ENCODE data around the gene GFI1.

GFI1 gene

GRCh38 chr1:92488832-92489231 lies 2.1 kb upstream of the GFI1 start:
- Histone ChIP-seq H3K27me3 (ENCODE audit: control insufficient read depth in 2 of 2, insufficient read depth in 2 of 2, low read length in 2 of 2) (peaks cover 11 to 20% of the 10 kb centered on the region in 2 donors), H3K36me3 (ENCODE audit: control insufficient read depth in 2 of 2, insufficient read depth in 2 of 2, low read length in 2 of 2) (no peaks in the 10 kb centered on the region), H3K27ac (ENCODE audit: low read depth in 2 of 2, low read length in 2 of 2) (no peak overlapping the region), H3K4me3 (ENCODE audit: low read length in 2 of 2) (no peak overlapping the region), H3K9ac (ENCODE audit: low read depth in 1 of 2, low read length in 2 of 2) (no peak overlapping the region), H3K9me3 (ENCODE audit: control insufficient read depth in 2 of 2, low read length in 2 of 2) (no peaks in the 10 kb centered on the region), H3K4me1 (ENCODE audit: control insufficient read depth in 2 of 2, insufficient read depth in 2 of 2, low read length in 2 of 2) (peaks cover 11 to 21% of the 10 kb centered on the region in 2 donors)

GRCh38 chr1:92488416-92488815 lies 1.7 kb upstream of the GFI1 start:
- no peak overlapping the region for H3K4me3 ChIP-seq (ENCODE audit: low read length in 2 of 2)
- H3K9me3 ChIP-seq (ENCODE audit: control insufficient read depth in 2 of 2, low read length in 2 of 2): no peaks in the 10 kb centered on the region
- H3K36me3 ChIP-seq (ENCODE audit: control insufficient read depth in 2 of 2, insufficient read depth in 2 of 2, low read length in 2 of 2): no peaks in the 10 kb centered on the region
- H3K27ac ChIP-seq (ENCODE audit: low read depth in 2 of 2, low read length in 2 of 2): no peak overlapping the region
- H3K9ac ChIP-seq (ENCODE audit: low read depth in 1 of 2, low read length in 2 of 2): no peak overlapping the region
- peaks cover 13 to 23% of the 10 kb centered on the region in 2 donors for H3K4me1 ChIP-seq (ENCODE audit: control insufficient read depth in 2 of 2, insufficient read depth in 2 of 2, low read length in 2 of 2)
- peaks cover 11 to 20% of the 10 kb centered on the region in 2 donors for H3K27me3 ChIP-seq (ENCODE audit: control insufficient read depth in 2 of 2, insufficient read depth in 2 of 2, low read length in 2 of 2)

- peak overlapping the region in 1 of 2 donors; percentile 70 for H3K27ac ChIP-seq (ENCODE audit: low read depth in 2 of 2, low read length in 2 of 2)
- no peaks in the 10 kb centered on the region for H3K36me3 ChIP-seq (ENCODE audit: control insufficient read depth in 2 of 2, insufficient read depth in 2 of 2, low read length in 2 of 2)
- peak overlapping the region; percentile 57 to 67 for H3K4me3 ChIP-seq (ENCODE audit: low read length in 2 of 2)
- H3K9ac ChIP-seq (ENCODE audit: low read depth in 1 of 2, low read length in 2 of 2): no peak overlapping the region
- no peaks in the 10 kb centered on the region for H3K9me3 ChIP-seq (ENCODE audit: control insufficient read depth in 2 of 2, low read length in 2 of 2)
- H3K4me1 ChIP-seq (ENCODE audit: control insufficient read depth in 2 of 2, insufficient read depth in 2 of 2, low read length in 2 of 2): peaks cover 23 to 24% of the 10 kb centered on the region in 2 donors
- H3K27me3 ChIP-seq (ENCODE audit: control insufficient read depth in 2 of 2, insufficient read depth in 2 of 2, low read length in 2 of 2): peaks cover 16 to 25% of the 10 kb centered on the region in 2 donors
These were observed 417 bp upstream of the GFI1 start for GRCh38 chr1:92487078-92487605.

- peak overlapping the region; percentile 64 to 76 for H3K4me3 ChIP-seq (ENCODE audit: low read length in 2 of 2)
- peaks cover 24 to 30% of the 10 kb centered on the region in 2 donors for H3K4me1 ChIP-seq (ENCODE audit: control insufficient read depth in 2 of 2, insufficient read depth in 2 of 2, low read length in 2 of 2)
- no peaks in the 10 kb centered on the region for H3K36me3 ChIP-seq (ENCODE audit: control insufficient read depth in 2 of 2, insufficient read depth in 2 of 2, low read length in 2 of 2)
- peaks cover 19 to 30% of the 10 kb centered on the region in 2 donors for H3K27me3 ChIP-seq (ENCODE audit: control insufficient read depth in 2 of 2, insufficient read depth in 2 of 2, low read length in 2 of 2)
- H3K9ac ChIP-seq (ENCODE audit: low read depth in 1 of 2, low read length in 2 of 2): peak overlapping the region; percentile 60 to 71
- H3K27ac ChIP-seq (ENCODE audit: low read depth in 2 of 2, low read length in 2 of 2): peak overlapping the region; percentile 61 to 83
- no peaks in the 10 kb centered on the region for H3K9me3 ChIP-seq (ENCODE audit: control insufficient read depth in 2 of 2, low read length in 2 of 2)
These were observed 1.1 kb downstream of the GFI1 start for GRCh38 chr1:92485381-92486250.

- Histone ChIP-seq H3K27ac (ENCODE audit: low read depth in 2 of 2, low read length in 2 of 2) (peak overlapping the region; percentile 61 to 83), H3K9ac (ENCODE audit: low read depth in 1 of 2, low read length in 2 of 2) (peak overlapping the region; percentile 60 to 71), H3K36me3 (ENCODE audit: control insufficient read depth in 2 of 2, insufficient read depth in 2 of 2, low read length in 2 of 2) (peaks cover 0 to 3% of the 10 kb centered on the region in 2 donors), H3K4me1 (ENCODE audit: control insufficient read depth in 2 of 2, insufficient read depth in 2 of 2, low read length in 2 of 2) (peaks cover 24 to 30% of the 10 kb centered on the region in 2 donors), H3K27me3 (ENCODE audit: control insufficient read depth in 2 of 2, insufficient read depth in 2 of 2, low read length in 2 of 2) (peaks cover 19 to 30% of the 10 kb centered on the region in 2 donors), H3K4me3 (ENCODE audit: low read length in 2 of 2) (peak overlapping the region; percentile 64 to 76), H3K9me3 (ENCODE audit: control insufficient read depth in 2 of 2, low read length in 2 of 2) (no peaks in the 10 kb centered on the region)
These were observed 2.0 kb downstream of the GFI1 start for GRCh38 chr1:92484472-92485380.

GRCh38 chr1:92483610-92484471 lies 2.9 kb downstream of the GFI1 start:
- H3K9ac ChIP-seq (ENCODE audit: low read depth in 1 of 2, low read length in 2 of 2): peak overlapping the region; percentile 60 to 71
- H3K4me1 ChIP-seq (ENCODE audit: control insufficient read depth in 2 of 2, insufficient read depth in 2 of 2, low read length in 2 of 2): peaks cover 24 to 30% of the 10 kb centered on the region in 2 donors
- H3K27me3 ChIP-seq (ENCODE audit: control insufficient read depth in 2 of 2, insufficient read depth in 2 of 2, low read length in 2 of 2): peaks cover 19 to 34% of the 10 kb centered on the region in 2 donors
- H3K9me3 ChIP-seq (ENCODE audit: control insufficient read depth in 2 of 2, low read length in 2 of 2): no peaks in the 10 kb centered on the region
- H3K36me3 ChIP-seq (ENCODE audit: control insufficient read depth in 2 of 2, insufficient read depth in 2 of 2, low read length in 2 of 2): peaks cover 0 to 3% of the 10 kb centered on the region in 2 donors
- H3K4me3 ChIP-seq (ENCODE audit: low read length in 2 of 2): peak overlapping the region; percentile 64 to 76
- H3K27ac ChIP-seq (ENCODE audit: low read depth in 2 of 2, low read length in 2 of 2): peak overlapping the region; percentile 1 to 83

GRCh38 chr1:92482665-92483609 lies 3.8 kb downstream of the GFI1 start:
- Histone ChIP-seq H3K36me3 (ENCODE audit: control insufficient read depth in 2 of 2, insufficient read depth in 2 of 2, low read length in 2 of 2) (peaks cover 0 to 6% of the 10 kb centered on the region in 2 donors), H3K9me3 (ENCODE audit: control insufficient read depth in 2 of 2, low read length in 2 of 2) (no peaks in the 10 kb centered on the region), H3K4me3 (ENCODE audit: low read length in 2 of 2) (peak overlapping the region; percentile 64 to 76), H3K4me1 (ENCODE audit: control insufficient read depth in 2 of 2, insufficient read depth in 2 of 2, low read length in 2 of 2) (peaks cover 24 to 30% of the 10 kb centered on the region in 2 donors), H3K27me3 (ENCODE audit: control insufficient read depth in 2 of 2, insufficient read depth in 2 of 2, low read length in 2 of 2) (peaks cover 20 to 30% of the 10 kb centered on the region in 2 donors), H3K27ac (ENCODE audit: low read depth in 2 of 2, low read length in 2 of 2) (peak overlapping the region; percentile 8 to 83), H3K9ac (ENCODE audit: low read depth in 1 of 2, low read length in 2 of 2) (peak overlapping the region; percentile 49 to 52)

GRCh38 chr1:92481971-92482664 lies 4.6 kb downstream of the GFI1 start:
- H3K27ac ChIP-seq (ENCODE audit: low read depth in 2 of 2, low read length in 2 of 2): peak overlapping the region in 1 of 2 donors; percentile 83

More at GRCh38 chr1:92481971-92482664, 4.6 kb downstream of the GFI1 start:
- Histone ChIP-seq H3K4me3 (ENCODE audit: low read length in 2 of 2) (peak overlapping the region; percentile 64 to 76), H3K9me3 (ENCODE audit: control insufficient read depth in 2 of 2, low read length in 2 of 2) (no peaks in the 10 kb centered on the region), H3K27me3 (ENCODE audit: control insufficient read depth in 2 of 2, insufficient read depth in 2 of 2, low read length in 2 of 2) (peaks cover 20 to 30% of the 10 kb centered on the region in 2 donors), H3K9ac (ENCODE audit: low read depth in 1 of 2, low read length in 2 of 2) (peak overlapping the region; percentile 49 to 52), H3K36me3 (ENCODE audit: control insufficient read depth in 2 of 2, insufficient read depth in 2 of 2, low read length in 2 of 2) (peaks cover 0 to 6% of the 10 kb centered on the region in 2 donors), H3K4me1 (ENCODE audit: control insufficient read depth in 2 of 2, insufficient read depth in 2 of 2, low read length in 2 of 2) (peaks cover 24 to 30% of the 10 kb centered on the region in 2 donors)
